GM19395 (cell line): ENCODE results near the gene VLDLR.

Experiments used
- ATAC-seq: cut with Tn5 transposase; IDR thresholded peaks from one replicate; pipeline ENCODE4 v1.9.1; 2021; ENCODE audit warnings: mild to moderate bottlenecking, moderate library complexity; ENCODE audit not compliant: unreplicated experiment

The VLDLR gene

DNA sequence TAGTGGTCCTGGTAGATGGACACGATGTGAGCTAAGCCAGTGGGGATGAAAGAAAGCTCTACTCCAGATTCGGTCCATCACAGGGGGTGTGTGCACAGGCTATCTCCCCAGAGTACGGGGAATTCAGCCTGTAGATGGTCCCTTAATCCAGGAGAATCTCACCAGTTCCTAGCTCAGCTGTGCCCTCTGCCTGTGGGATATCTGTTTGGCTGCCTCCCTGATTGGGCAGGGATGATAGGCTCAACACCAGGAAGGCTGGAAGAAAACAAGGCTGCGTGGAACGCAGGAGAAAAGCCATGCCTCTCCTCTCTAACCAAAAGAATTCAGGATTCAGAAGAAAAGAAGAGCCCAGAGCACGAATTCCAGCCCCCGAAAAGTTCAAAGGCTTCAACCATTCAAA lies 40.9 kb downstream of the VLDLR start:
- no peak for ATAC-seq

DNA sequence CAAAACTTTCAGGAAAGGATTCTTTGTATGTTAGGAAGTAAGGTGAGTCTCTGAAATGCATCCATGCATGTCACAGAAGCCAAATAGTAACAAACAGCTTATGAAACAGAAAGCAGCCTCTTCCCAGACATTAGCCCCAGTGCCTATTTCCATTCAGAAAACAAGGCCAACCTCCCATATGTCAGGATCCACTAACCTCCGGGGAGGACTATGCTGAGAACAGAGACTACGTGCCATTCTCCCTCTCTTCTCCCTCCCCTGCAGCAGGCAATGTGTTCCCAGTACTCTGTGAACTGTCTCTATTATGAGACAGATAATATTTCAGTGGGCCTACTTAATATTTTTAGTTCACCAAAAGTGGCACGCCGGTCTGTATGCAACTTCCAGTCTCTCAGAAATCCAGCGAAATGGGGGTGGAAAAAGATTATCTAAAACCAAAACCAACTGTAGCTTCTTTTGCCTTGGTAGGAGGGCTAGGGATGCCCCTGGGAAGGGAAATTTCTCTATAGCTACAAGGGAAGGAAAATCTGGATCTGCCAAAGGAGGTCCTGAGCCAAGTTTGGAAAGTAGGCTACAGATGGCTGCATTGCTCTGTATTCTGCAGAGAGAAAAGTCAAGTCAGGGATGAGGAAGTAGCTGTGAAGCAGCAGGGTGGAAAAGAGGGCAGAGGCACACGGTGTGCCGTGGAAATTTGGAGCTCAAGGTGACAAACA lies 42.0 kb downstream of the VLDLR start:
- no peak for ATAC-seq

DNA sequence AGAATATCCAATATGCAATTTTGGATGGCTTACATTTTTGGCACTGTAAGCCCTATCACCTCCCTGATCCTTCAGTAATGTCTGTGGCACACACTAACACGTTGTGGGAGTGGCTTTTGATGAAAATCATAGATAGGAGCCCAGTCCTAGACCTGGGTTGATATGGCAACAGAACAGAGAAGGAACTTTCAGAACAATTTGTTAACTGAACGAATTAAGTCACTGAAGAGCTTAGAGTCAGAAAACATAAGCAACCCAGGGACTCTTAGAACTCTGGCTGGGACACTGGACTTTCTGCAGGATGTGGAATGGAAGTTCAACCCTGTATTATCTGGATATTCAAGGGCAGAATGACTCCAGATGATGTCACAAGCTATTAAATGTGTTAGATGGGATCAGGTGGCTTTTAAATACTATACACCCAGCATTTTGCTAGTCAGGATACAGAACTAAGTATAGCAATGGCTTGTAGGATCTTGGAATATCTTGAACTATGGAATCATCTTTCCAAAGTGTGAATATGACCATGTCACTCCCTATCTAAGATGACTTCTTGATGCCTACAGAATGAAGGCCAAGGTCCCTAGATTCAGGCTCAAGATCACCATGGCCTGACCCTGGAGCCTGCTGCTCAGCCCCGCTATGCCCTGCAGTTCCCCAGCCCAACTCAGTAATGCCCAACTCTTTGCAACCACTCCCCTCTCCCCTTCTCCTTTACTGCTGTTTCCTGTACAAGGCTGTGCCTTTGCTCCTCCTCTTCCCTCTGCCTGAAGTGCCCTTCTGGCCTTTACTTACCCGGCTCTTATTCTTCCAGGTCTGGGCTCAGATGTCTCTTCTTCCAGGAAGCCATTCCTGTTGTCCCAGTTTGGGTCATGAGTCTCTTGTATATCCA lies 42.8 kb downstream of the VLDLR start:
- no peak for ATAC-seq

DNA sequence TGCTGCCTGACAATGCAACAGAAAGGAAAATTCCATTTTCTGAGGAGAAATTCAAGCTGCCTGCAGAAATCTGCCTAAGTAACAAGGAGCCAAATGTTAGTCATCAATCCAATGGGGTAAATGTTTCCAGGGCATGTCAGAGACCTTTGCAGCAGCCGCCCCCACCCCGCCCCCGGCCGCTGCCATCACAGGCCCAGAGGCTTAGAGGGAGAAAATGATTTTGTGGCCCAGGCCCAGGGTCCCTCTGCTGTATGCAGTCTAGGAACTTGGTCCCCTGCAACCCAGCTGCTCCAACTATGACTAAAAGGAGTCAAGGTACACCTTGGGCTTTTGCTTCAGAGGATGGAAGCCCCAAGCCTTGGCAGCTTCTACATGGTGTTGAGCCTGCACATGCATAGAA lies 45.0 kb downstream of the VLDLR start:
- ATAC-seq = no peak

DNA sequence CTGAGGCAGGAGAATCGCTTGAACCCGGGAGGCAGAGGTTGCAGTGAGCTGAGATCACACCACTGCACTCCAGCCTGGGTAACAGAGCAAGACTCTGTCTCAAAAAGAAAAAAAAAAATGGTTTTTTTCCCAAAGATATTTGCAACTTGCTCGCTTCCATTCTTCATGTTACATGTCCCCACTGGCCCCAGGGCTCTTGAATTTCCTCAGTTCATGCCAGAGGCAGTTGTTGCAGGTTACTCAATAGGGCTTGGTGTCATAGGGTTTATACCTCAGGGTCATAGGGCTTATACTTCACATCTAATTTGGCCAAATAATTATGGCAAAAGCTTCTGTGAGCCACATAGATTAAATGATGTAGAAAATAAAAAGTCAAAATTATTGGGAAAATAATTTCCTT lies 51.6 kb downstream of the VLDLR start:
- no peak for ATAC-seq

DNA sequence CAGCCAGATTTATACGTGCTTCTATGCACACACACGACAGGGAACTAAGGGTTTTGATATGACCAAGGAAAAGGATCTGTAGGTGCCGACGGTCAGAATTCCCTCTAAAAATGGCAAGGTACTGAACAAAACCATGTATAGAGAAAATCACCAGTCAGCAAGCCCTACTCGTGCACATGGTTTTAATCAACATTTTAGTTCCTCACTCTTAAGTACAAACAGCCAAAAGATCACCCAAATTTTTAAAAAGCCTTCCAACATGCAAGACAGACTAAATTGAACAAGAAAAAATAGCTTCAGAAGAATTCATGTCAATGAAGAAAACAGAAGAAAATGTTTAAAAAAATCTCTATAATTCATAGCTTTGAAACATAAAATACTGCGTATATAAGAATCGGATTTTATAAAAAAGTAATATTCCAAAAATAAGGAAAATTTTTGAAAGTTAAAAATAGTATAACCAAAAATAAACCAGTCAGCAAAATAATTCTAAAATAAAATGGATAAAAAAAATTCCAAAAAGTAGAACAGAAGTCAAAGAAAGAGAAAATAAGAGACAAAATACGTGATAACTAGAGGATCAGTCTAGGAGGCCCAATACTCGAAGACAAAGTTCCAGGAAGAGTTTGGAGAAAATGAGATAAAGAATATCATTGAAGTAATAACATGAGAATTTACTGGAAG lies 52.7 kb downstream of the VLDLR start:
- ATAC-seq = no peak

DNA sequence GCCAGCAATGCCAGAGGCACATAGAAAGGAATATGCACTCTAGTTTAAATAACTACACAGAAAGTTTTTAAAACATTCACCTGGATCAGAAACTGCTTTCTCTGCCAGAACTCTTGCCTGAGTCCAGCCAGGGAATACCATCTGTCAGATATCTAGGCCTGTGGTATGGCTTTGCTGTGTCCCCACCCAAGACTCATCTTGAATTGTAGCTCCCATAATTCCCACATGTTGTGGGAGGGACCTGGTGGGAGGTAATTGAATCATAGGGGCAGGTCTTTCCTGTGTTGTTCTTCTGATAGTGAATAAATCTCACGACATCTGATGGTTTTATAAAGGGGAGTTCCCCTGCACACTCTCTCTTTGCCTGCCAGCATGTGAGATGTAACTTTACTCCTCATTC lies 54.2 kb downstream of the VLDLR start:
- ATAC-seq = no peak

DNA sequence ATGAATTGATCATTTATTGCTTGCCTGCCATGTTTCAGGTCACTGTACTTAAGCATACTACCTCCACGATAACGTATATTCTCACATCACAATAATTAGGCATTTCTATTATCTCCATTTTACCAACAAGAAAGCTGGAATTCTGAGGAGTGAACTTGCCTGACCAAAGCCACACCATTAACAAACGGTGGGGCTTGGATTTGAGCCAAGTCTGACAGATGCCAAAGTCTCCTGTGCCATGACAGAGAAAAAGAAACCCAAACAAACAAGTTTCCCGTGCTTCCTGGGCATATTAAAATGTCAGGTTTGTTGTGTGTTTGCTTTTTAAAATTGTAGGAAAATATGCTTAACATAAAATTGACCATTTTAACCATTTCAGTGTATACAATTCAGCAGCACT lies 54.9 kb downstream of the VLDLR start:
- ATAC-seq = no peak

DNA sequence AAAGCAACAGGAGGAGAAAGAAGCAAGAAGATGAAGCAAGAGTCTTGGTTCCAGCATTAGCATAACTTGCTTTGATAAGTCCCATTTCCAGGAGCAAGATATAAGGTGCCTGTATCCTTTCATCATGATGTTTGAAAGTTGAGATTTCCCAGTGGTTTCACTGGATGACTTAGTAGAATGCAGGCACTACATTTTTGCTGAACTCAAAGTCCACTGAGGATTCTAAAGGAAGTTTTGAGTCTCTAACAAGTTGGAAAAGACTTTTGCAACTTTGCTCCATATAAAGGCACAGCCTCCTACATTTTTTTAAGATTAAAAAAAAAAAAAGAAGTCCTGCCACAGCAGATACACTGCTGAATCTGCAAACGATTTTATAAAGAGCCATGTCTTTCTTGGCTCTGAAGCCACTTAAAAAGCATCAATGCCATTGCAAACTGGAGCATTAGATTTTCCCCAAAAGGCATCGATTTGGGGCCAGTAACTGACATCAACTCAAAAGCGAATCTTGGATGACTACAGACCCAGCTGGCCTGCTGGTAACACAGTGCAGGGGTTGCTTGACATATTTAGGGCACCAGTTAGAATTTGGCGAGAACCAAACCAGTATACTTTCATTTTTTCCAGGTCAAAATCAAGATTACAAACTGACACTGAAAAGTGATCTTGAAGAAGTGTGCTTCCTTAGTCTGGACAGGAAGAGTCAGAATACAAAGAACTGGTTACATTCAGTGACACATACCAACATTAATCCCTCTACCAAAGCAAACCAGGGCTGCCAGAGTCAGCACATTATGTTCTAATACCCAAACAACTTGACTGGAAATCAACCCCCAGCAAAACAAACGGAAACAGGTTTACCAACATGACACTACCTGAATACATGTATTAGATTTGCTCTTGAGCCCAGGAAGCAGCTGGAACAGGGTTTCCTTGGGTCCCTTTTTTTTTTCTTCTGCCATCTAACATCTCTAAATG lies 56.6 kb downstream of the VLDLR start:
- no peak for ATAC-seq

DNA sequence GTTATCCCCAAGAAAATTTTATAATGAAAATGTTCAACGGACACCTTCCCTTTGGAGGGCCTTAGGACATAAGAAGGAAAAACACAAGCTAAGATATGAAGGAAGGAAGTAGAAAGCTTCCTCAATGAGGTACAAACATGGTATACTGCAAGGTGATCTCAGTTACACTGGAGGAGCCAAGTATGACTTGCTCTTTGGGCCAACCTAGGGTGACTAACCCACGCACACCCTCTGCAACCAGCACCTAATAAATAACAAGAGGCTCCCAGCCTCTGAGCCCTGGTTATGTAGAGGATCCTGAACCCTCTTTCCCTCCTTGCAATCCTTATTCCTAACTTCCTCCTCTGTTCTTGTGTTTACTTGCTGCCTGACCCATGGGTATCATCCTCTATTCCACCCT lies 57.4 kb downstream of the VLDLR start:
- ATAC-seq = no peak

DNA sequence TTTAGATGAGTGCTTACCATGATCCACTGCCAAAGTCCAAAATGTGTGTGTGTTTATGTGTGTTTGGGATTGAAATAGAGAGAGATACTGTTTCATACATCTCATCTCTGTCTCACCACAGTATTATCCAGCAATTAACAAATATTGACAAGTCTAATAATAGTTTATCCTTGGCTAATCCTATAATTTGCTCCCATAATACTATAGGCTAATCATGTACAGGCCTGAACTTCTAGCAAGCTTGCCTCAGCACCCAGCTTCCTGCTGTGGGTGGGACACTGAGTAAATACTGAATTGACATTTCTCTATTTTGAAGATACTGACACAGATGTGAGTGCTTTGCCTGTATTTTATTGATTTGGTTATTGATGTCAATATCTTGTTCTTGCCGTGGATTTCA lies 60.4 kb downstream of the VLDLR start:
- no peak for ATAC-seq

DNA sequence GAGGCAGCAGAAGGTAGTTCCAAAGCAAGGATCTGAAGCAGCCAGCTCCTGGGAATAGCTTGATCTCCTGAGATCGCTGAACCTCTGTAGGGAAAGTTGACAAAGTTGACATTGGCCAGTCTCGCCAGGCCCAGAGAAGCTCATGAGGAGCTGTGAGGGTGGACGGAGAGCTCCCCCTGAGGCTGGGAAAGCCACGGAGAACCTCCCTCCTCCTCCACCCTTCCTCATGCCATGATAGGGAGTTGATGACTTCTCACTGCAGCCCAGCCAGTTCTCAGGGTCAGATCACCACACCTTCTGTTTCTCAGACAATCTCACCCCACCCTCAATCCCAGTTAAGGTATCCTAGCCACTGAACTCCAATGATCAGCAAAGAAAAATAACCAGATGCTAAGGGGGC lies 65.3 kb downstream of the VLDLR start:
- no peak for ATAC-seq

DNA sequence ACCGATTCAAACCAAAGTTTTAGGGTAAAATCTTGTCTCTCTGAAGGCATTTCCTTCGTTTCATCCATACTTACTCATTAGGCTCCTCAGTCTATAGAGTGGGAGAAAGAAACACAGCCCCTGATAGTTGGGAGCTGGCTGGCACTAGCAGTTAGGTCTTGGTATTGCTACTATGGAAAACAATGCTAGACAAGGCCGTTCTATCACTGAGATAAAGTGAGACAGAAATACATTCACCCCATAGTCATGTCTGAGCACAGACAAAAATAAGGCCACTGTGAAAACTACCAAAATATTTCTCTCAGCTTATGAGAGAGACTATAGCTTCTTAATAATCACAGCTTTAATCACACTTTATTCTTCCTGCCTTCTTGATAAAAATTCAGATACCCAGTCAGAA lies 67.0 kb downstream of the VLDLR start:
- no peak for ATAC-seq

DNA sequence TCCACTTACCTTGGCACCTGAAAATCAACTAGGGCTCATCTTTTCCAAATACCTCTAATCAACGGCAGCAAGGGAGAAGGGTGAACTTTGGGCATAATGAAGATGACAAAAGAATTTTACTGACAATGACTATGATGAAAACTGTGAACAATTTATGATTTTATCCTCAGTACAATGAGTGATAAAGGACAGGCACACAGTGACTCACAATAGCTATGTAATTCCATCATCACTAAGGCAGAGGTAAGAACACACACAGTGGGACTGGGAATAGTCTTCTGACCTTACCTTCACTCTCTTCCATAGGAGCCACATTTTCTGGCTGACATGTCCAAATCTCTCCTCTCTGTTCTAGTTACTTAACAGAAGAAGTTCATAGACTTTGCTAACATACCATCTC lies 69.6 kb downstream of the VLDLR start:
- no peak for ATAC-seq

DNA sequence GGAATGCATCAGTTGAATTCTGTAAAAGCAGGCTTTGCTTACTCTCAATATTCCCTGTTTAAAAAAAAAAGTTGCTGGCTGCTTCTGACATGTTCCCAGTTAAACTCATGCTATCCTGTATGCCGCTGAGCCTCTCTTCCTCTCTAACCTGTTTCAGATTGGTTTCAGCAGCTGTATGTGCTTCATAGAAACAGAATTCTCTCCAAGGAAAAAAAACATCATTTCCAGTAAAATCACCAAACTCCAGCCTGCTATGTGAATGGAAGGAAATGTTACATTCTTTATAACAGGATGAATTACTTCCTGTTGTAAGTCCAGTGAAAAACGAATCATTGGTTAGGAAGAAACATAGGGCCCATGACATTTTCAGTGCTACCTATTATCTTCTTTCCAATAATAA lies 70.0 kb downstream of the VLDLR start:
- no peak for ATAC-seq

DNA sequence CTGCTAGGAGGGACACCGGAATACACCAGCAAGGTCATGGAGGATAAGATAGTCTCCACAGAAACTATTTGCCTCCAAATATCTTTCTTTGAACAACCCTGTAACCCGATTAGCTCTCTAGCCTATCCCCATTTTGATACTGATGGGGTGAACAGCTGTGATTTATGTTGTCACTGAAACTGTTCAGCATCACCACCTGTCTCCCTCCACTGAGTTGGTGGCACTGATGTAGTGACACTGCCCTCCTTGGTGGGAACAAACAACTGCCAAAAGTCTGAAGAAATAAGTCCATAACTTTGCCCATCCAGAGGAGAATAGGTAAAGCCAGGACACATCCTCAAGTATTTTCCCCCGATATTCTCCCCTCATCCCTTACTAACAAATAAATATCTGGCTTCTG lies 71.5 kb downstream of the VLDLR start:
- no peak for ATAC-seq

DNA sequence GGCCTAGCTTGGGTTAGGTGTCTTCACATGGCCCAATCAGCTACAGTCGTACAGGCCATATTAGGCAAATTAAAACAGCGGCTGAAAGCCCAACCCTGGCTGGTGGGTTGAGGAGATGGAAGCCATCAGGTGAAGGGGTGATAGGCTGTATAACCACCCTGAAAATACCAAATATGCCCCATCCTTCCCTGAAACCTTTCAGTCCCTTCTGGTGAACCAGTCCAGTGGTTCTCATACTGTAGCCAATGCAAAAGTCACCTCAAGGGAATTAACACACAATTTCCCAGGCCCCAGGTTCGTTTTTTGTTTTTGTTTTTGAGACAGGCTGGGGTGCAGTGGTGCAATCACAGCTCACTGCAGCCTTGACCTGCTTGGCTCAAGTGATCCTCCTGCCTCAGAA lies 75.9 kb downstream of the VLDLR start:
- no peak for ATAC-seq

DNA sequence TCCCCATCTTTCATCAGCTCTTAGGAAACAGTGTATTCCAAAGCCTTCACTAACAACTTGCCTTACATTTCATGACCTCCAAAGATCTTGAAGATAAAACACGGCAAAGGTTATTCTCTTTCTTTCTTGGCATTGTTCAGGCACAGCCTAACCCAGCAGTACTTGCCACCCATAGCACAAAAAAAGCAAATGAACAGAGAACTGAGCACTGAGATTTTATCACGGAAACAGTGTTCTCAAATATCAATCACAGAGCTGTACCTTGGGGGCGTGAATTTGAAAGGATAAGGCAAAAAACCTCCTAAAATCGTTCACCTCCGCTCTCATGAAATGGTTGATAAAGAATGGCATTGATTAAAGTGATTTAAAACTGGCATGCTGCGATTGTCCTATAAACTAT lies 78.8 kb downstream of the VLDLR start:
- no peak for ATAC-seq

DNA sequence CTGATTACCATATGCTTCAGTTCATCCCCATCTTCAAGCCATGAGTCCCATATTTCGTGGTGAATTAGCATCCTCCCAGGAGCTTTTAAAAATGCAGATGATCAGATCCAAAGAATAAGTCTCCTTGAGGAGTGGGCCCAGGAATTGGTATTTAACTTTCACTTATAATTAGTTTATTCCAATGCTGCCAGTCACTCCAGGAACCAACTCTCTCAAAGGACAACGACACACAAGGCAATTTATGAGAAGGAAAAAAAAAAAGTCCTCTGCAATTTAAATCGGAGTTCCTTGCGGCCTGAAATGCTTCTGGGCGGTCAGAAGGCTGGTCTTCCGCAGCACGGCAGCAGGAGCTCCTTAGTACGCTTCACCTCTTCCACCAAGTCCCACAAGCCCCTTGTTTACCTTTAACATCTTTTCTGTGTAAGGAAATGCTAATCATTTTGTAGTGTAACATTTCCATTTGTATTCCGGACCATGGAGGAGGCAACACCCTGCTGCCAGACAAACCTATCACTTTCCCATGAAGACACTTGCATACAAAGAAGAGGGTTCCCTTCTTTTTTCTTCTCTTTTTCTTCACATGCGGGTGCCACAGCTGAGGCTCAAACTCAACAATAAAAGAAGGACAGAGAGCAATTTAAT lies 79.4 kb downstream of the VLDLR start:
- ATAC-seq = no peak

DNA sequence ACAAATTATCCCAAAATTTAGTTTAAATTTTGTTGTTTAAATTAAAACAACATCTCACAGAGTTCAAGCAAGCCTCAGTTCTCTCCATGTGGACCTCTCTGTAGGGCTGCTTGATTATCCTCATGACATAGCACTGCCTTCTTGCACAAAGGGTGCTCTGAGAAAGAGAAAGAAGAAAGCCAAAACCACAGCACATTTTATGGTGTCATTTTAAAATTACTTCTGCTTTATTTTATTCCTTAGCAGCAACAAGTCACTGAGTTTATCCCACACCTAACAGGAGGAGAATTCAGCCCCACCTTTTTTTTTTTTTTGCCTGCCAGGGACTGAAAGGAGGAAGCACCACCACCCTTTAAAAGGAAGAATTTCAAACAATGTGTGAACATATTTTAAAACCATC lies 82.9 kb downstream of the VLDLR start:
- ATAC-seq = no peak
